HL-60/S4 treated with phorbol 12-myristate 13-acetate at 8.2 ng/mL for 4 days and 3 days (cell line): ENCODE measurements around the gene APLP2.
"Not testable (repeated sequence)": the region's sequence is repeated elsewhere in the genome, so short reads cannot be mapped to it uniquely, and the experiment has no call there.

Experiments
- in situ Hi-C: fragments of 300-500 bp; cut with MboI; formaldehyde crosslinking; loops from 2 replicates; pipeline ENCODE4 v1.15.0; 2022; ENCODE audit warnings: low sequenced_read_pairs

APLP2 gene

DNA sequence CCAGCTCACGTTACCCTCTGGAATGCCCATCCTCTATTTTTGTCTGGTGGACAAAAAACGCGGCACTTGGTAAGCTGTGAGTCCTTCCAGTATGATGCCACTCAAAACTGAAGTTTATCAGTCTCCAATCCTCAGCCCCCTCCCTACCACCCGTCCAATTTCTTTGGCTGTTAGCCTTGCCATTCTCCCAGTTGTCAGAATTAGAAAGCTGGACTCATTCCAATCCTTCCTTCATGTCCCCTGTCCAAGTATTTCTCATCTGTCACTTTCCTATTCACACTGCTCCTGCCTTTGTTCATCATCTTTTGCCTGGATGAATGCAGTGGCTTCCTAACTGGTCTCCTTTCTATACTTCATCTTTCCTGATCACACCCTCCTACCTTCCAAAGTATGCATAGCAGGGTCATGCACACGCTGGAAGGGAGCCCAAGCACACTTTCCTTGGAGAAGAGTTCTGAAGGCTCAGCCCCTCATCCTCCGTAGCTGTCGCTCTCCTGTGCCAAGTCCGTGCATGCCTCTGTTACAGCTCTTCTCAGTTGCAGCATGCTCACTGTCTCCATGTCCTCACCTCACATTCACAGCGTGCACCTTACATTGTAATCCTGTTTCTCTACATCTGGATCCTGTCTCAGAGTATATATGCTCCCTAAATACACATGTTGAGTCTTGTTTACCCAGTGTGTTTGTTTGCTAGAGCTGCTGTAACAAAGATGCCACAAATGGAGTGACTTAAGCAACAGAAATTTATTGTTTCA is 19.4 kb downstream of the APLP2 start:
- in situ Hi-C loops = no loop called here

- in situ Hi-C loops = no loop called here
These were observed 20.0 kb downstream of the APLP2 start for GRCh38 chr11:130089674-130090073.

- in situ Hi-C loops = not testable (repeated sequence)
These were observed 20.8 kb downstream of the APLP2 start for GRCh38 chr11:130090517-130090916.

GRCh38 chr11:130091169-130091568 is 21.5 kb downstream of the APLP2 start:
- in situ Hi-C loops = not testable (repeated sequence)

GRCh38 chr11:130092661-130093060 is 23.0 kb downstream of the APLP2 start:
- in situ Hi-C loops = no loop called here

DNA sequence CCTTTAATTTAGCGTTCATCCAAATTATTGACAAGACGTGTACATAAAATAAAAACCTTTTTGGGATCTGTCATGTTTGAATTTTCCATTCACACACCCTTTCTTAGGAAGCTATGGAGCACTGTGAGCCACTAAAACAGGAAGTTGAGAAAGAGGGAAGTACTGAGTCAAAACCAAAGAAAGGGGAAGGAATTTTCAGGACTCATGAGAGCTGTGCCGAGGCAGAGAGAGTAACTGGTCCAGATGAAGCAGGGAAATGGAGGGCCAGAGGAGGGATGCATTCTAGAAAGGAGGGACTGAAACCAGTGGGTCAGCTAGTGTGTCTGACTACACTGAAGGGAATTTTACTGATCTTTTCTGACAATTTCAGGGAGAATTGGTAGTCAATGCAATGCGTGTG is 24.9 kb downstream of the APLP2 start:
- in situ Hi-C loops = no loop called here

DNA sequence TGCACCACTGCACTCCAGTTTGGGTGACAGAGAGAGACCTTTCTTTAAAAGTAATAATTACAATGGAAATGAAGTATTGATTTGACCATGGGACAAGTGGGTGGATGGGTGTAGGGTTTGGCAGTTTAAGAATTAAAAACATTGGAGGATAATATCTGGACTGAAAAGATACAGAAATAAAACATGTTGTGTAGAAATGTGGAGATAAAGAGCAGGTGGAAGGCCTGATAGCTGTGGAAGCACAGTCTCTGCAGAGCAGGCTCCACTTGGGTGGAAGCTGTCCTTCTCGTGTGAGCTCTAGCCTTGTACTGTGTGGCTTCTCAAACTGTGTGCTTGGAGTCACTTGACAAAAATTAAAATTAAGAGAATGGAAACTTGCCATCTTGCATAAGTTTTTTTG is 25.6 kb downstream of the APLP2 start:
- in situ Hi-C loops = no loop called here

DNA sequence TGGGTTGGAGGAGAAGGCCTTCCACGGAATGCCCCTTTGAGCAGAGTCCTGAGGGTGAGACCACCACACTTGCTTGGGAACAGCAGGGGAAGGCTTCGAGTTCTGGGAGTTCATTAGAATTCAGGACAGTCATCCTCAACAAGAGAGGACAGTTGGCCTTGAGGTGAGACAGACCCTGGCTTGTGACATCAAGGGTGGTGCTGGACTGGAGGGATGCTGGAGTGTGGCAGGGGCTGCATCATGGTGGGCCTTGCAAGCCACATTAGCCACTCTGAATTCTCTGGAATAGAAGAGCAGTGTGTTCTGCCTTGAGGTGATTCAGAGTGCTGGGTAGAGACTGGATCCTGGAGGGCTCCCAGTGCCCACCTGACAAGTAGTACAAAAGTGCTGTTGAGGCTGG is 26.3 kb downstream of the APLP2 start:
- in situ Hi-C loops = no loop called here

DNA sequence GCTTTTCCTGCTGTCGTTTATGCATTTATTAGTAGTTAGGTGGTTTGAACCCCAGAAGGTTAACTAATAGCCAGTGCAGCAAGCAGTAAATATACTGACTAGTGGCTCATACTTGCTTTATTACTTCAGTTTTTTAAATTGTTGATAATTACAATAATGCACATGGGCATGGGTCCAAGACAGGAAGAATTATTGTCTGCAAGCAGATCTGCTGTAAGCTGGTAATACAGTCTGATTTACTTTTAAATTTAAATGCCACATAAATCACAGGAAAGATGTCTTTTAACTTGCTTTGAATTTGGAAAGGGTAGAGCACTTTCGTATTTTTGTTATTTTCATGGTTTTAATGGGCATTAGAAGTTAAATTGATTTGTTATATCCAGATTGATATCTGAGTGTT is 27.1 kb downstream of the APLP2 start:
- in situ Hi-C loops = no loop called here

- in situ Hi-C loops = no loop called here
These were observed 27.6 kb downstream of the APLP2 start for GRCh38 chr11:130097285-130097684.

DNA sequence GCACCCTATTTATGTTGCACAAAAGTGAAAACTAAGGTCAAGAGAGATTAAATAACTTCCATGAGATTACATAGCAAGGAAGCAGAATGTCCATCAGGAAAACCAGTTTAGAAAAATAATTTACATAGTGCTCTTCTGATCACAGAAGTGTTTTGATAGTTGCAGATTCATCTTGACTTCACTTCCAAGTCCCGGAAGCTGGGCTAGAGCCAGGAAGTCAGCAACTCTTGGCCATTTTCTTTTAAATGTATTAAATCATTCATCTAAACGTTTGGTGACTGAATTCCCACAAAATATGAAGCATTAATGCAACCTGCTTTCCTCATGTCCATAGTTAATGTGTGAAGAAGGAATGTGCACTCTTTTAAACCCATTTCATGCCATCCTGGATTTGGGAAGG is 29.7 kb downstream of the APLP2 start:
- in situ Hi-C loops = no loop called here

DNA sequence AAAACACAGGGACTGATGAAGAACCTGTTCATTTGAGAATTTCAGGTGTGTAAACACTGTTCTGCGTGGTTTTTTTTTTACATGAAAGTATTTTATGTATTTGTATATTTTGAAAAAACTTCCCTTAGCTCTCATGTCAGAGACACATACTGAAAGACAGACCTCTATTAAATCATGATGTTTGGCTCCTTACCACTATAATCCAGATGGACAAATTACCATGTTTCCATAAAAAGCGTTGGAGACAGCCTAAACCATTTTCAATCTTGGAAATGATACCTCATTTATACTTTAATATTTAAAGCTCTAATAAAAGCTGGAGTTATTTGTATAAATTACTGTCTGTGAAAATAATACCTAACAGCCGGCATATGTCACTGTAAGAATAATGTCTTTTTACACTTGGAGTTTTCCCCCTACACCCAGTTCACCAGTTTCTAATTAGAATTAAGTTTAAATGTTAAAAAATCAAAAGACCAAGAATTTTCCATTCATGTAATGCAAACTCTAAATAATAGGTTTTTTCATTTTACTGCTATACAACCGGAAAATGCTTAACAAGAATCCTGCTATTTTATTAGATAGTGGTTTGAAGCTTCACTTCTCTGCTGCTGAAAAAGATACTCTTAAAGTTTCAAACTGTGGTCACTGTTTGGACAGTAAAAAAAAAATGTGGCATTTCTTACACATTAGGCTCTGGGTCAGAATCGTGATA is 30.8 kb downstream of the APLP2 start:
- in situ Hi-C loops = no loop called here

- in situ Hi-C loops = no loop called here
These were observed 32.0 kb downstream of the APLP2 start for GRCh38 chr11:130101661-130102060.

DNA sequence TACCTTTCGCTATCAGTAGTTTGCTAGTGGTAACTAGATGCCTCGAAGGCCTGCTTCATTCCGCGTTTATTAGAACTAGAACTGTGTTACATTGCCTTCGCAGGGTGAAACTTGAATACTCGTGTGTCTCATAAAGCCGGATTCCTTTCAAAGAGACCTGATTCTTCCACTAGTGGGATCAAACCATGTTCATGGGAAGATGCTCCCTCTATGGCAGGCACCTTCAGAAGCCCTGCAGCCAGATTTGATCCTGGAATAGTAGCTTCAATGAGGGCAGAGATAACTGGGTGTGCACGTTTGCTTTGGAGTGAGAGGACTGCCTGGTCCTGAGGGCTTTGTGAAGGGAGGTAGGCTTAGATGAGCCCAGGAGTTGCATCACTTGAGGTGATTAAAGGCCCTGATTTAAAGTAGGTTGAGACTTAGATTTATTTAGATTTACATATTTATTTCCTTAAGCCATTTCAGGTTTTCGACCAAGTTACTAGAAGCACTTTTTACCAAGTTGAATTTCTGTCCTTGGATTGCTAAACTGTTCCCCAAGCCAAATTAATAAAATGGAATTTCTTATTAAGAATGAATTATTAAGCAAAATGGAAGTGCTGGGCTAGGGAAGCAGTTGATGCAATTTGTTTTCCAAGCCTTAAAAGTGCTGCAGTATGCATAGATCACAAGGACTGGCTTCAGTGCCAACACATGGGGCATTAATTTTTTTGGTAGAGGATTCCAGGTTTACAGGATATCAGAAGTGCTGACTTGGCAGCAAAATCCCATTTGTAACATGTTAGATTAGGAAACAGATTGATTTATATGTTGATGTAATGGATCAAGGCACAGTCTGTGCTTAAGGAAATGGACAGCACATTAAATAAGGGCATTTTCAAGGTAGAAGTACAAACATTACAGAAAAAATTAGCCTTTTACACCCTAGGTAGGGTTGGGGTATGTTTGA is 32.9 kb downstream of the APLP2 start:
- in situ Hi-C loops = no loop called here

DNA sequence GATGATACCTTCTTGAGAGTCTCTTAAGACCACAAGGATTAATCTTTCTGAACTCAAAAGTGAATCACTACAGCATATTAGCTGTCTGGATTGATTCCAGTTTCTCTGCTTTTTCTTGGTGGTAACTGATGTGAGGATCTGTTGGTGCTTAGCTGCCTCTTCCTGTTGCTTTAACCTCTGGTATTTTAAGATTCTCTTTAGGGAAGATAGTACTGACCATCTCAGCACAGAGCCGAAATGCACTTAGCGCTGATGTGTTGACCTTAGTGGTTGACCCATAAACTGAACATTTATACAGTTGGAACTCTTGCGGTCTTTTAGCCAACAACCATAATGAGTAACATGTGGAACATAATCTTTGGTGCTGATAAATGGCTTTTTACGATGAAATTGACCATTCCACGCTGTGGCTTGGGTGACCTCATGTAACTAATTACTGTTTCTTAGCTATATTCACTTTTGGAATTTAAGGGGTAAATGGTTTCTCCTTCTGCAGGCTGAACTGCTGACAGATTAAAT is 33.7 kb downstream of the APLP2 start:
- in situ Hi-C loops = no loop called here

- in situ Hi-C loops = no loop called here
These were observed 36.7 kb downstream of the APLP2 start for GRCh38 chr11:130106381-130106780.

DNA sequence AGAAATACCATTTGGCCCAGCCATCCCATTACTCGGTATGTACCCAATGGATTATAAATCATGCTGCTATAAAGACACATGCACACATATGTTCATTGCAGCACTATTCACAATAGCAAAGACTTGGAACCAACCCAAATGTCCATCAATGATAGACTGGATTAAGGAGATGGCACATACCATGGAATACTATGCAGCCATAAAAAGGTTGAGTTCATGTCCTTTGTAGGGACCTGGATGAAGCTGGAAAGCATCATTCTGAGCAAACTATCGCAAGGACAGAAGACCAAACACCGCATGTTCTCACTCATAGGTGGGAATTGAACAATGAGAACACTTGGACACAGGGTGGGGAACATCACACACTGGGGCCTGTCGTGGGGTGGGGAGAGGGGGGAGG is 39.0 kb downstream of the APLP2 start:
- in situ Hi-C loops = not testable (repeated sequence)

DNA sequence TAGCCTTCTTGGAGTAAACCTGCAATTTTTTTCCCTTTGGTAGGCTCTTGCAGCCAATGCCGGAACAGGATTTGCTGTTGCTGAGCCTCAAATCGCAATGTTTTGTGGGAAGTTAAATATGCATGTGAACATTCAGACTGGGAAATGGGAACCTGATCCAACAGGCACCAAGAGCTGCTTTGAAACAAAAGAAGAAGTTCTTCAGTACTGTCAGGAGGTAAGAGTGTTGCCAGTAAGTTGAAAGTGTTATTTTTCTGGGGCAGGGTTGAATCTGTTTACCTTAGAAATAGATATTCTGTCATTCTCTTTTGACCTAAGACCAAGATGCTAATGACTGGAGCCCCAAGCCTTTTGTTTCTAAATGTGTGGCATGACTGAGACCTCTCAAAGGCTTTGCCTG is 39.7 kb downstream of the APLP2 start:
- in situ Hi-C loops = no loop called here

GRCh38 chr11:130110339-130111108 is 40.8 kb downstream of the APLP2 start:
- in situ Hi-C loops = no loop called here

DNA sequence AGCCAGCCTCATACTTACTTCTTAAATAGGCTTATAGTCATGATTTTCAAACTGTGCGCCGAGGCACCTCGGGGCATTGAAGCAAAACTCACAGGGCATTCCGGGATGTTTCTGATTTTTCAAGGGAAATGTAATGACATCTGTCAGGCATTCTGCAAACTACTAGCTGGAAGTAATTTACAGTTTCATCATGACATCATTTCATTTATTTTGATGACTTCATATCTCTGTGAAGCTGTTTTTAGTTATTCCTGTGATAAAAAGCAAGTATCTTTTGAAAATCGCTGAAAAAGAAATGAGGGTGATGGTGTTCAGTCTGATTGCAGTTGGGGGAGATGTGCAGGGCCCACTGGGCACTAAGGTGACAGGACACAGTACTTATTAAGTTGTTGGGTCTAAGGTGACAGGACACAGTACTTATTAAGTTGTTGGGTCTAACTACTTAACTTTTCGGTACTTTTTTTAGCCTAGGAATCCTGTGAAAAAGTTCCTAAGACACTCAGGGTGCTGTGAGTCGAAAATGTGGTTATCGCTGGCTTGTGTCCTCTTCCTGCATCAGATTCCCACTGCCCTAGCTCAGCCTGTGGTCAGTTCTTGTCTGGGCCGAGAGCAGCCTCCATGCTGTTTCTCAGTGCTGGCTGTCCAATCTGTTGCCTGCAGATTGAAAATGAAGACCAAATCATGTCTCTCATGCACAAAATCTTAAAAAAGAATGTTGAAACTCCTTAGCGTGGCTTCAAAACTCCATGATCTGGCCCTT is 42.6 kb downstream of the APLP2 start:
- in situ Hi-C loops = no loop called here
